ENCODE results near the gene TBX1.

TBX1 gene

GRCh38 chr22:19755145-19755710 lies 5.3 kb upstream of the TBX1 start:
- no peak for DNase-seq

GRCh38 chr22:19755722-19756287 lies 4.8 kb upstream of the TBX1 start:
- DNase-seq: no peak

- peak; percentile 8 for DNase-seq
These were observed 4.1 kb upstream of the TBX1 start for GRCh38 chr22:19756288-19757128.

GRCh38 chr22:19757140-19757984 lies 3.2 kb upstream of the TBX1 start:
- DNase-seq: no peak

- no peak for DNase-seq
These were observed 2.3 kb upstream of the TBX1 start for GRCh38 chr22:19757985-19758895.

GRCh38 chr22:19758896-19759426 lies 1.6 kb upstream of the TBX1 start:
- DNase-seq: no peak

GRCh38 chr22:19759427-19760057 lies 1.0 kb upstream of the TBX1 start:
- DNase-seq: no peak

- no peak for DNase-seq
These were observed 560 bp downstream of the TBX1 start for GRCh38 chr22:19760951-19761724.

GRCh38 chr22:19761725-19762567 lies 1.4 kb downstream of the TBX1 start:
- no peak for DNase-seq

- no peak for DNase-seq
These were observed 2.2 kb downstream of the TBX1 start for GRCh38 chr22:19762568-19763457.

GRCh38 chr22:19763458-19764298 lies 3.1 kb downstream of the TBX1 start:
- no peak for DNase-seq

- no peak for DNase-seq
These were observed 3.7 kb downstream of the TBX1 start for GRCh38 chr22:19764299-19764593.

GRCh38 chr22:19764636-19765476 lies 4.3 kb downstream of the TBX1 start:
- DNase-seq: no peak

GRCh38 chr22:19765477-19766239 lies 5.1 kb downstream of the TBX1 start:
- DNase-seq: no peak

- DNase-seq: no peak
These were observed 5.6 kb downstream of the TBX1 start for GRCh38 chr22:19766240-19766510.

Measured in GF-D8 (cell line).